T-cell (primary cell): Measurements from ENCODE around the gene SLFN12. TPM values are rescaled to one million over a fixed set of nuclear protein-coding genes. Genes with fewer than 3 reads are reported as not detected.
A peak's percentile ranks its signal among the peaks of the same experiment; 100 is the strongest.

Source experiments
- ATAC-seq, 4 experiments: fragments of 200-7000 bp in 3 of 4; fragments of 150-1000 bp in 1 of 4; cut with Tn5 transposase; replicated peaks in 1 of 4; 1 replicate in 3 of 4; 2 replicates in 1 of 4; pipeline ENCODE4 v1.10.0; 2021; ENCODE audit warnings: moderate library complexity in 3 of 4, mild to moderate bottlenecking in 2 of 4, moderate number of reproducible peaks in 1 of 4
- CTCF ChIA-PET, 2 donors: fragments of 300-600 bp; sonication (Branson Sonifier 250); formaldehyde crosslinking; loops; one replicate each; lab custom pipeline; 2022; ENCODE audit warnings: antibody characterized with exemption in 2 of 2; lab: Charles Lee
- POLR2A ChIA-PET, 2 donors: fragments of 300-600 bp; sonication (Branson Sonifier 250); formaldehyde crosslinking; loops; one replicate each; lab custom pipeline; 2022; ENCODE audit warnings: antibody characterized with exemption in 2 of 2; lab: Charles Lee
- DNase-seq, 35 experiments: peaks; one replicate each; pipeline versions ENCODE4 v3.0.0 to v3.0.0-alpha.2; 2013 to 2023
- H3K27ac ChIP-seq: one replicate; pipeline ENCODE4 v1.5.1; 2013; ENCODE audit warnings: low read length
- H3K27me3 ChIP-seq, 2 experiments: replicated peaks in 1 of 2; 1 replicate in 1 of 2; 2 replicates in 1 of 2; pipeline versions ENCODE4 v1.6.1 to v1.7.0; 2013; ENCODE audit warnings: low read length in 1 of 2, mixed read lengths in 1 of 2; ENCODE audit not compliant: control insufficient read depth in 2 of 2, insufficient read depth in 2 of 2; ENCODE audit errors: extremely low read depth in 1 of 2
- H3K36me3 ChIP-seq, 2 donors: 1 replicate in 1 of 2; 2 replicates in 1 of 2; pipeline versions ENCODE4 v1.6.1 to v1.7.0; 2013; ENCODE audit warnings: low read length in 1 of 2; ENCODE audit not compliant: control insufficient read depth in 2 of 2, insufficient read depth in 1 of 2; ENCODE audit errors: extremely low read depth in 1 of 2
- H3K4me1 ChIP-seq, 2 experiments: 1 replicate in 1 of 2; 2 replicates in 1 of 2; pipeline versions ENCODE4 v1.6.1 to v1.7.0; 2013; ENCODE audit warnings: low read length in 2 of 2, mixed read lengths in 1 of 2; ENCODE audit not compliant: insufficient read depth in 2 of 2, control insufficient read depth in 1 of 2; ENCODE audit errors: extremely low read depth in 1 of 2
- H3K4me3 ChIP-seq, 2 donors: 1 replicate in 1 of 2; 2 replicates in 1 of 2; pipeline versions ENCODE4 v1.5.1 to v1.7.0; 2013; ENCODE audit warnings: mild to moderate bottlenecking in 2 of 2, low read length in 1 of 2, moderate library complexity in 1 of 2; ENCODE audit not compliant: control insufficient read depth in 1 of 2; ENCODE audit errors: extremely low read depth in 1 of 2
- H3K9me3 ChIP-seq: 2 replicates; pipeline ENCODE4 v1.7.0; 2013
- H3K27ac Mint-ChIP-seq, 2 donors: one replicate each; pipeline ENCODE4 v1.8.0; 2020 to 2021; ENCODE audit warnings: mild to moderate bottlenecking in 2 of 2, mixed read lengths in 2 of 2
- H3K27me3 Mint-ChIP-seq, 2 donors: one replicate each; pipeline ENCODE4 v1.8.0; 2021 to 2022; ENCODE audit warnings: mixed read lengths in 2 of 2
- H3K36me3 Mint-ChIP-seq: one replicate; pipeline ENCODE4 v1.8.0; 2021; ENCODE audit warnings: mixed read lengths
- H3K4me1 Mint-ChIP-seq, 3 donors: one replicate each; pipeline ENCODE4 v1.8.0; 2020 to 2022; ENCODE audit warnings: mixed read lengths in 3 of 3, mild to moderate bottlenecking in 1 of 3
- H3K4me3 Mint-ChIP-seq, 3 donors: one replicate each; pipeline ENCODE4 v1.8.0; 2020 to 2022; ENCODE audit warnings: mild to moderate bottlenecking in 3 of 3, mixed read lengths in 3 of 3, moderate library complexity in 3 of 3
- H3K9me3 Mint-ChIP-seq, 3 donors: one replicate each; pipeline ENCODE4 v1.8.0; 2020 to 2022; ENCODE audit warnings: mixed read lengths in 3 of 3
- WGBS: methylation state at CpG from one replicate; pipeline ENCODE4 v1.1.5; 2013; ENCODE audit warnings: missing lambda C conversion rate; ENCODE audit not compliant: insufficient coverage; 5-methylcytosine and 5-hydroxymethylcytosine counted together
- total RNA-seq, 35 experiments: library from RNA in 6 of 35; stranded (reverse) in 6 of 35; fragments of 120-200 nt in 1 of 35; gene quantifications; one replicate each; pipeline versions ENCODE4 v1.2.1 to v1.2.4 and lab custom pipeline; 2013 to 2026

SLFN12 gene
- total RNA-seq, 5 donors from 2014 or later (not counting 1 experiment from before 2014, with no cell fraction given): 4.9 to 8.1 (median 7.1) TPM

- peaks cover 6 to 20% of the 10 kb centered on the region in 2 experiments for H3K4me1 ChIP-seq
- DNase-seq (peak; percentile 64 to 89 (median 82)), ATAC-seq (peak; percentile 94 to 97 (median 96))
- peak within 1 kb of the TSS; percentile 50 for H3K27ac ChIP-seq
- H3K9me3 Mint-ChIP-seq: no peaks in the 10 kb centered on the region
- H3K27me3 ChIP-seq: no peaks in the 10 kb centered on the region
- H3K27me3 Mint-ChIP-seq: no peaks in the 10 kb centered on the region
- whole genome bisulfite sequencing: 16% methylated on average over 32 of the region's 44 CpGs
- H3K36me3 ChIP-seq: peaks cover 0 to 3% of the 10 kb centered on the region in 2 donors
- H3K4me3 Mint-ChIP-seq: peak within 1 kb of the TSS; percentile 80 to 81 (median 81)
- H3K9me3 ChIP-seq: no peaks in the 10 kb centered on the region
- CTCF ChIA-PET: interaction anchor here in 1 of 2 donors (0.8 to 1.2 kb wide), 3 partner anchors 86 to 136 kb away, joined by 3 read pairs; no protein-coding TSS in a partner anchor
- H3K4me3 ChIP-seq: peak within 1 kb of the TSS; percentile 58 to 69
- POLR2A ChIA-PET: interaction anchor here in 1 of 2 donors (0.6 kb wide), 1 partner anchor 15 kb away, joined by 3 read pairs; no protein-coding TSS in a partner anchor
- H3K36me3 Mint-ChIP-seq: peaks cover 24% of the 10 kb centered on the region
- H3K4me1 Mint-ChIP-seq: peaks cover 16 to 24% (median 22%) of the 10 kb centered on the region in 3 donors
- H3K27ac Mint-ChIP-seq: peak within 1 kb of the TSS; percentile 86 to 89
Measured at GRCh38 chr17:35448214-35448898, 16.1 kb upstream of the SLFN12 start, which contains the start of gene SLFN13. TSS of gene SLFN13 (minus strand) at chr17:35448766. CDS start at chr17:35445680, 3,086 bp downstream.

GRCh38 chr17:35447499-35447898 is 15.2 kb upstream of the SLFN12 start:
- H3K4me1 ChIP-seq: peaks cover 6 to 20% of the 10 kb centered on the region in 2 experiments
- peaks cover 25% of the 10 kb centered on the region for H3K36me3 Mint-ChIP-seq
- H3K36me3 ChIP-seq: peaks cover 0 to 3% of the 10 kb centered on the region in 2 donors
- ATAC-seq (no peak), DNase-seq (no peak)
- no peaks in the 10 kb centered on the region for H3K27me3 ChIP-seq
- peak overlapping the region; percentile 5 to 58 for H3K4me3 ChIP-seq
- H3K9me3 Mint-ChIP-seq: no peaks in the 10 kb centered on the region
- peak overlapping the region; percentile 50 for H3K27ac ChIP-seq
- H3K27me3 Mint-ChIP-seq: no peaks in the 10 kb centered on the region
- ChIA-PET CTCF (interaction anchor here in 1 of 2 donors (0.8 to 1.0 kb wide), 2 partner anchors 40 to 135 kb away, joined by 3 read pairs; no protein-coding TSS in a partner anchor), POLR2A (no interaction called here)
- H3K4me3 Mint-ChIP-seq: peak overlapping the region; percentile 60 to 81 (median 80)
- H3K27ac Mint-ChIP-seq: peak overlapping the region; percentile 63 to 80
- WGBS: no CpG with 5 or more reads among the region's 3 CpGs
- no peaks in the 10 kb centered on the region for H3K9me3 ChIP-seq
- peaks cover 14 to 22% (median 15%) of the 10 kb centered on the region in 3 donors for H3K4me1 Mint-ChIP-seq

DNA sequence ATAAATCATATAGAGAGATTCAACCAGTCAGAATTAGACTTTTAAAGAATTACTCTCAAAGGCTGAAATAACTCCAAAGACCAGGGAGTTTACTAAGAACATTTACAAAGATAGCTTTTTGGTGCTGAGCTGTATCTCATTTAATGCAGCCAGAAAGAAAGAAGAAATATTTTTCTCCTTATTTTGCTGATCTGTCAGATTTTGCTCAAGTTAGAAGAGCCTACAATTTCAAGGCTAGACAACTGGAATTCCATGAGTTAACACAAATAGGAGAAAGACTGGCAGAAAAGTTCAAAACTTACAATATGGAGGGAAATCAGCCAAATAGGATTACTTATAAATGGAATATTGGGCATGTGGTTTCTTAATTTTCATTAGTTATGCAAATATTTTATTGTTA is 6.1 kb upstream of the SLFN12 start:
- CTCF ChIA-PET: no interaction called here
- Histone ChIP-seq H3K4me3 (no peak overlapping the region), H3K27me3 (no peaks in the 10 kb centered on the region), H3K9me3 (no peaks in the 10 kb centered on the region), H3K36me3 (peaks cover under 1 to 2% of the 10 kb centered on the region in 2 donors), H3K4me1 (peaks cover 3% of the 10 kb centered on the region in 2 experiments), H3K27ac (no peak overlapping the region)
- DNase-seq: no peak
- no peaks in the 10 kb centered on the region for H3K27me3 Mint-ChIP-seq
- no peak overlapping the region for H3K4me3 Mint-ChIP-seq
- H3K36me3 Mint-ChIP-seq: peaks cover 15% of the 10 kb centered on the region
- no peak overlapping the region for H3K27ac Mint-ChIP-seq
- no peak for ATAC-seq
- peaks cover 5 to 8% (median 7%) of the 10 kb centered on the region in 3 donors for H3K4me1 Mint-ChIP-seq
- POLR2A ChIA-PET: interaction anchor here (0.6 to 0.7 kb wide), 3 partner anchors 124 to 395 kb away, joined by 3 to 5 read pairs (median 3); no protein-coding TSS in a partner anchor
- no peaks in the 10 kb centered on the region for H3K9me3 Mint-ChIP-seq

DNA sequence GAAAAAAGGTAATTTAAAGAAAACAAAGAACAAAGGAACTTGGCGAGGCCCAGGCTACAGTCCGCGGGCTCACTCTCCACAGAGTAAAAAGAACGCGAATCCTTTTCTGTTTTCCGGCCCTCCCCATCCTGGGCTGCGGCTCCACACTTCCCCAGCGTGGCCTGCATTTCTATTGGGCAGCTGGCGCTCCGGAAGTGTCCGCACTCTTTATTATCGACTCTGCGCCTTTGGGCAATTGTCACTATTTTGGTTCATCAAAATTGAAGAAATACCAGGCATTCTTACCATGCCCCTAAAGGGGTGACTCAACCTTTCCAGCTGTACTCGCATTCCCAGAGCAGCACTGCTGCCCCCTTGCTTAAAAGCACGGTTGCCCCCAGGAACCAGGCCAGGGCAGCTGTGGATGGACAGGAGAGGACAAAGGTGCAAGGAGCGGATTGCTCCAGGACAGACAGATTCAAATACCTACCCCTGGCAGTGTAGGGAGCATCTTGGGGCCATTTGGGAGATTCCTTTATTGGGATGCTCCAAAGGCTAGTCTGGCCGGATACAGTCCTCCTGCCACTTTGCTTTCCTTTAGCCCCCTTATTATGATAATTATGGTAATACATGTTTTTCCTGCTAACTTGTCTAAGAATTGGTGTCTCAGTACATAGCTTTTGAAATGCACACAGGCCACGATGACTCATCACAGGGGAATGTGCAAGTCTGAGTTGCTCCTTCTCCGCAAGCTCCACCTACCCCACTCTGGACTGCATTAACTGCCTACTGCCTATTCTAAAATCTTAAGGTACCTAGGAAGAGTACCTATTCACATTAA is 985 bp upstream of the SLFN12 start:
- H3K36me3 ChIP-seq: no peaks in the 10 kb centered on the region
- ChIA-PET POLR2A (interaction anchor here (0.6 to 1.0 kb wide), 2 partner anchors 15 to 194 kb away, joined by 3 to 7 read pairs; partner anchors contain the start of gene SLFN13 (in 1 of the 2)), CTCF (interaction anchor here in 1 of 2 donors (0.7 to 1.5 kb wide), 4 partner anchors 88 to 120 kb away, joined by 3 to 9 read pairs (median 6); no protein-coding TSS in a partner anchor)
- no peaks in the 10 kb centered on the region for H3K36me3 Mint-ChIP-seq
- peak overlapping the region; percentile 67 to 93 for H3K4me3 ChIP-seq
- peaks cover 19 to 30% of the 10 kb centered on the region in 2 experiments for H3K4me1 ChIP-seq
- H3K9me3 Mint-ChIP-seq: no peaks in the 10 kb centered on the region
- ATAC-seq (peak; percentile 30 to 87 (median 80)), DNase-seq (peak in 26 of 35 experiments; percentile 6 to 71 (median 30))
- peak overlapping the region; percentile 66 for H3K27ac ChIP-seq
- no peaks in the 10 kb centered on the region for H3K9me3 ChIP-seq
- peaks cover 42 to 51% (median 49%) of the 10 kb centered on the region in 3 donors for H3K4me1 Mint-ChIP-seq
- no peaks in the 10 kb centered on the region for H3K27me3 ChIP-seq
- H3K27me3 Mint-ChIP-seq: no peaks in the 10 kb centered on the region
- peak overlapping the region; percentile 94 to 98 for H3K27ac Mint-ChIP-seq
- H3K4me3 Mint-ChIP-seq: peak overlapping the region; percentile 95 to 98 (median 96)
- WGBS: 12% methylated on average over 13 of the region's 19 CpGs

- 100% methylated on average over 1 of the region's 2 CpGs for WGBS
- peaks cover 21 to 32% of the 10 kb centered on the region in 2 experiments for H3K4me1 ChIP-seq
- Mint-ChIP-seq H3K4me1 (peaks cover 51 to 58% (median 56%) of the 10 kb centered on the region in 3 donors), H3K9me3 (no peaks in the 10 kb centered on the region), H3K4me3 (no peak overlapping the region), H3K27ac (no peak overlapping the region), H3K36me3 (no peaks in the 10 kb centered on the region), H3K27me3 (no peaks in the 10 kb centered on the region)
- no peak for DNase-seq
- ChIA-PET POLR2A (no interaction called here), CTCF (no interaction called here)
- H3K36me3 ChIP-seq: no peaks in the 10 kb centered on the region
- ATAC-seq: no peak
- H3K27ac ChIP-seq: no peak overlapping the region
- H3K27me3 ChIP-seq: no peaks in the 10 kb centered on the region
- no peaks in the 10 kb centered on the region for H3K9me3 ChIP-seq
- H3K4me3 ChIP-seq: no peak overlapping the region
Measured at GRCh38 chr17:35429702-35430101, 2.6 kb downstream of the SLFN12 start.
